Endothelial cell (in vitro differentiated cells): ENCODE measurements around the gene VOPP1. TPM values are rescaled to one million over a fixed set of nuclear protein-coding genes. Genes with fewer than 3 reads are reported as not detected.

ENCODE experiments used
- DNase-seq: peaks from one replicate; pipeline ENCODE4 v3.0.0; 2021; ENCODE audit warnings: low spot score
- H3K27ac Mint-ChIP-seq: one replicate; pipeline ENCODE4 v1.8.0; 2021; ENCODE audit warnings: mixed read lengths, inconsistent platforms; ENCODE audit not compliant: unreplicated experiment
- H3K27me3 Mint-ChIP-seq: one replicate; pipeline ENCODE4 v1.8.0; 2021; ENCODE audit warnings: mild to moderate bottlenecking, moderate library complexity, mixed read lengths, inconsistent platforms; ENCODE audit not compliant: unreplicated experiment
- H3K36me3 Mint-ChIP-seq: one replicate; pipeline ENCODE4 v1.8.0; 2021; ENCODE audit warnings: mild to moderate bottlenecking, low read depth, mixed read lengths, inconsistent platforms; ENCODE audit not compliant: unreplicated experiment
- H3K4me1 Mint-ChIP-seq: one replicate; pipeline ENCODE4 v1.8.0; 2021; ENCODE audit warnings: mild to moderate bottlenecking, mixed read lengths, inconsistent platforms; ENCODE audit not compliant: unreplicated experiment
- H3K4me3 Mint-ChIP-seq: one replicate; pipeline ENCODE4 v1.8.0; 2021; ENCODE audit warnings: mild to moderate bottlenecking, mixed read lengths, inconsistent platforms; ENCODE audit not compliant: unreplicated experiment
- H3K9me3 Mint-ChIP-seq: one replicate; pipeline ENCODE4 v1.8.0; 2021; ENCODE audit warnings: mixed read lengths, inconsistent platforms; ENCODE audit not compliant: unreplicated experiment
- total RNA-seq: library from RNA; stranded (reverse); fragmentation: NEBNext Ultra II Directional; extraction: Animal tissue kit (Norgen Biotek cat#: 25700); gene quantifications from one replicate; pipeline ENCODE4 v1.2.1, GENCODE V29; 2021; ENCODE audit not compliant: unreplicated experiment
- TF ChIP-seq, protein P1 (sequence below): fragments of 200-600 bp; sonication (generic); IDR thresholded peaks from one replicate; pipeline ENCODE4 v1.5.0; 2021; ENCODE audit warnings: antibody characterized with exemption; ENCODE audit not compliant: unreplicated experiment

Gene VOPP1
- total RNA-seq, 1 donor from 2014 or later = 54.2 TPM

GRCh38 chr7:55427342-55427741 lies 145.0 kb downstream of the VOPP1 start:
- no peak overlapping the region for H3K4me3 Mint-ChIP-seq
- H3K27ac Mint-ChIP-seq = no peak overlapping the region
- TF ChIP-seq, protein P1, sequence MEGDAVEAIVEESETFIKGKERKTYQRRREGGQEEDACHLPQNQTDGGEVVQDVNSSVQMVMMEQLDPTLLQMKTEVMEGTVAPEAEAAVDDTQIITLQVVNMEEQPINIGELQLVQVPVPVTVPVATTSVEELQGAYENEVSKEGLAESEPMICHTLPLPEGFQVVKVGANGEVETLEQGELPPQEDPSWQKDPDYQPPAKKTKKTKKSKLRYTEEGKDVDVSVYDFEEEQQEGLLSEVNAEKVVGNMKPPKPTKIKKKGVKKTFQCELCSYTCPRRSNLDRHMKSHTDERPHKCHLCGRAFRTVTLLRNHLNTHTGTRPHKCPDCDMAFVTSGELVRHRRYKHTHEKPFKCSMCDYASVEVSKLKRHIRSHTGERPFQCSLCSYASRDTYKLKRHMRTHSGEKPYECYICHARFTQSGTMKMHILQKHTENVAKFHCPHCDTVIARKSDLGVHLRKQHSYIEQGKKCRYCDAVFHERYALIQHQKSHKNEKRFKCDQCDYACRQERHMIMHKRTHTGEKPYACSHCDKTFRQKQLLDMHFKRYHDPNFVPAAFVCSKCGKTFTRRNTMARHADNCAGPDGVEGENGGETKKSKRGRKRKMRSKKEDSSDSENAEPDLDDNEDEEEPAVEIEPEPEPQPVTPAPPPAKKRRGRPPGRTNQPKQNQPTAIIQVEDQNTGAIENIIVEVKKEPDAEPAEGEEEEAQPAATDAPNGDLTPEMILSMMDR = no peak
- H3K36me3 Mint-ChIP-seq = peaks cover 9% of the 10 kb centered on the region
- no peaks in the 10 kb centered on the region for H3K4me1 Mint-ChIP-seq
- DNase-seq = no peak
- no peaks in the 10 kb centered on the region for H3K9me3 Mint-ChIP-seq
- H3K27me3 Mint-ChIP-seq = no peaks in the 10 kb centered on the region

- no peaks in the 10 kb centered on the region for H3K27me3 Mint-ChIP-seq
- TF ChIP-seq, protein P1 = no peak
- DNase-seq = no peak
- no peaks in the 10 kb centered on the region for H3K9me3 Mint-ChIP-seq
- no peaks in the 10 kb centered on the region for H3K4me1 Mint-ChIP-seq
- H3K27ac Mint-ChIP-seq = no peak overlapping the region
- peaks cover 9% of the 10 kb centered on the region for H3K36me3 Mint-ChIP-seq
- H3K4me3 Mint-ChIP-seq = no peak overlapping the region
These were observed 145.6 kb downstream of the VOPP1 start for GRCh38 chr7:55426676-55427075.

DNA sequence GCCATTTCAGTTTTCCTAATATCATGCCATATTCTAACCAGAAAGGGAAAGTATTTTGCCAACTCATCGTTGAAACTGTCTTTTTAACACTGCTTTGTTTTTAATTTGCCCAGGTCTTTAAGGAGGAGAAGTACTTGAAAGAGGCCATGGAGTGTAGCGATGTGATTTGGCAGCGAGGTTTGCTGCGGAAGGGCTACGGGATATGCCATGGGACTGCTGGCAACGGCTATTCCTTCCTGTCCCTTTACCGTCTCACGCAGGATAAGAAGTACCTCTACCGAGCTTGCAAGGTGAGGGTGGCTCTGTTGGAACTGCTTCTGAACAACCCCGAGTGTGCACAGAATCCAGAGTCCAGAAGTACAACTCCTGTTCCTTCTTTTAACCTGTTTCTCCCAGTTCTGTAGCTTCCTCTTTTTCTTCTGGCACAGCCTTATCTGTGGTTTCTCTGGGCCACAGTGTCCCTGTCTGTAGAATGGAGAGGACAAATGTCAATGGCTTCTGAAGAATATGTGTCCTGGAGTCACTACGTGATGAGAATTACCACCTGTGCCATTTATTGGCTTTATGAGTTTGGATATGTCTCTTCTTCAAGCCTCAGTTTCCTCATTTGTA lies 147.1 kb downstream of the VOPP1 start:
- Mint-ChIP-seq H3K27ac (no peak overlapping the region), H3K4me1 (no peaks in the 10 kb centered on the region), H3K4me3 (no peak overlapping the region), H3K36me3 (peaks cover 9% of the 10 kb centered on the region), H3K27me3 (no peaks in the 10 kb centered on the region), H3K9me3 (no peaks in the 10 kb centered on the region)
- TF ChIP-seq, protein P1 = no peak
- no peak for DNase-seq

DNA sequence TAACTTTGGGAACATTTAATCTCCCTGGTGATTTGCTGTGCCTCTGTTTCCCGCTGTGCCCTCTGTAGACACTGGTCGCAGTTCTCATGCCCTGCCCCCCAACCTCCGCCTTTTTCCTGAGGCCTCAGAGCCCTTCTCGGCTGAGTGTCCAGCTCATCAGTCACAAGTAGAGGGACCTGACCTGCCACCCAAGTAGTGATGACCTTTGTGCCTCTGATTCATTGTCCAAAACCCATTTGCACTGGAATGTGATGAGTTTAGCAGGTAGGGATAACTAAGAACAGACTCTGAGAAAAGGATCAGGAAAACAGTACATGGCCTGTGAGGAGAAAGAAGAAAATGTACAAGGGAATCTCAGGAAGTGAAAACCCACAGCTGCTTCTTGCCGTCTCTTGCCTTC lies 148.4 kb downstream of the VOPP1 start:
- H3K9me3 Mint-ChIP-seq = no peaks in the 10 kb centered on the region
- DNase-seq = no peak
- H3K36me3 Mint-ChIP-seq = peaks cover 9% of the 10 kb centered on the region
- no peaks in the 10 kb centered on the region for H3K4me1 Mint-ChIP-seq
- H3K27me3 Mint-ChIP-seq = no peaks in the 10 kb centered on the region
- TF ChIP-seq, protein P1 = no peak
- no peak overlapping the region for H3K27ac Mint-ChIP-seq
- H3K4me3 Mint-ChIP-seq = no peak overlapping the region

- no peak for DNase-seq
- Mint-ChIP-seq H3K9me3 (no peaks in the 10 kb centered on the region), H3K36me3 (peaks cover 9% of the 10 kb centered on the region), H3K4me3 (no peak overlapping the region), H3K27me3 (no peaks in the 10 kb centered on the region), H3K27ac (no peak overlapping the region), H3K4me1 (no peaks in the 10 kb centered on the region)
- TF ChIP-seq, protein P1 = no peak
These were observed 149.0 kb downstream of the VOPP1 start for GRCh38 chr7:55423277-55423711.

Other genes with a start within 250 kb of the VOPP1 start
- gene LANCL2, start 207.2 kb downstream of the VOPP1 start, total RNA-seq = 14.8 TPM